ENCODE measurements around the gene RARA. TPM values are rescaled to one million over a fixed set of nuclear protein-coding genes. Genes with fewer than 3 reads are reported as not detected.

RARA gene
- total and polyA plus RNA-seq, 11 donors: 14.1 to 41.4 (median 19.4) TPM

GRCh38 chr17:40319651-40320540 lies 10.9 kb downstream of the RARA start:
- DNase-seq (peak in 3 of 5 donors; percentile 54 to 65 (median 55)), ATAC-seq (no peak)
- Histone ChIP-seq H3K36me3 (no peaks in the 10 kb centered on the region), H3K27me3 (no peaks in the 10 kb centered on the region), H3K27ac (peak overlapping the region in 11 of 12 donors; percentile 92 to 99 (median 96)), H3K9me3 (no peaks in the 10 kb centered on the region), H3K4me3 (peak overlapping the region in 10 of 12 donors; percentile 2 to 100 (median 88)), H3K4me1 (peaks cover 27 to 96% (median 83%) of the 10 kb centered on the region in 12 donors)
- intact Hi-C loops (cut with DNase I): loop anchor here in 2 of 10 donors (2.0 to 10.0 kb wide), 2 partner anchors 25 to 655 kb away; partner anchors contain the start of genes PNMT (in 1 of the 2) and TCAP (in 1 of the 2)
- TF ChIP-seq POLR2A (IDR thresholded peaks at IDR 0.05) (no peak), CTCF (IDR thresholded peaks at IDR 0.05) (no peak)
- WGBS, 4 donors: 53 to 61% (median 57%) methylated on average over 11 of the region's 11 CpGs

GRCh38 chr17:40320756-40321523 lies 12.0 kb downstream of the RARA start:
- intact Hi-C loops (cut with DNase I): no loop called here
- ATAC-seq: peak; percentile 5 to 10 (median 8)
- peaks cover 30 to 97% (median 83%) of the 10 kb centered on the region in 12 donors for H3K4me1 ChIP-seq

GRCh38 chr17:40321524-40321929 lies 12.5 kb downstream of the RARA start:
- intact Hi-C loops (cut with DNase I): no loop called here
- H3K4me1 ChIP-seq: peaks cover 33 to 97% (median 83%) of the 10 kb centered on the region in 12 donors
- TF ChIP-seq POLR2A (IDR thresholded peaks at IDR 0.05) (no peak), CTCF (IDR thresholded peaks at IDR 0.05) (no peak)
- peak overlapping the region; percentile 92 to 99 (median 96) for H3K27ac ChIP-seq
- H3K27me3 ChIP-seq: no peaks in the 10 kb centered on the region
- DNase-seq: no peak
- no peaks in the 10 kb centered on the region for H3K9me3 ChIP-seq
- ATAC-seq: no peak
- peak overlapping the region in 11 of 12 donors; percentile 7 to 100 (median 59) for H3K4me3 ChIP-seq
- H3K36me3 ChIP-seq: no peaks in the 10 kb centered on the region
- 15 to 25% (median 24%) methylated on average over 2 to 4 of the region's 4 CpGs for WGBS, 4 donors

More at GRCh38 chr17:40320756-40321523, 12.0 kb downstream of the RARA start:
- H3K4me3 ChIP-seq: peak overlapping the region in 10 of 12 donors; percentile 4 to 100 (median 82)
- peak in 4 of 5 donors; percentile 79 to 82 (median 81) for DNase-seq
- peak overlapping the region; percentile 92 to 99 (median 96) for H3K27ac ChIP-seq
- WGBS, 4 donors: 15 to 20% (median 18%) methylated on average over 16 to 19 of the region's 19 CpGs
- no peaks in the 10 kb centered on the region for H3K9me3 ChIP-seq
- no peaks in the 10 kb centered on the region for H3K36me3 ChIP-seq
- TF ChIP-seq CTCF (IDR thresholded peaks at IDR 0.05) (no peak), POLR2A (IDR thresholded peaks at IDR 0.05) (peak in 1 of 2 donors; percentile 44)
- no peaks in the 10 kb centered on the region for H3K27me3 ChIP-seq
